Right atrium auricular region (tissue), 2 donors: ENCODE results near the gene CELSR1. TPM values are rescaled to one million over a fixed set of nuclear protein-coding genes. Genes with fewer than 3 reads are reported as not detected.
A peak's percentile ranks its signal among the peaks of the same experiment; 100 is the strongest.

Experiments
- DNase-seq: peaks from one replicate; pipeline ENCODE4 v3.0.0-alpha.2; 2019; ENCODE audit warnings: low spot score
- H3K27ac ChIP-seq, 2 donors: fragments of 200-600 bp; sonication (generic); 1 replicate in 1 of 2; 2 replicates in 1 of 2; pipeline ENCODE4 v1.5.1; 2016 to 2019
- H3K27me3 ChIP-seq, 2 donors: fragments of 200-600 bp; sonication (generic); one replicate each; pipeline versions ENCODE4 v1.5.1 to v1.6.0; 2017 to 2019
- H3K36me3 ChIP-seq: fragments of 200-600 bp; sonication (generic); one replicate; pipeline ENCODE4 v1.5.1; 2016
- H3K4me1 ChIP-seq, 2 donors: fragments of 200-600 bp; sonication (generic); one replicate each; pipeline versions ENCODE4 v1.5.1 to v1.6.0; 2017 to 2019
- H3K4me3 ChIP-seq, 2 donors: fragments of 200-600 bp; sonication (generic); 1 replicate in 1 of 2; 2 replicates in 1 of 2; pipeline ENCODE4 v1.5.1; 2017 to 2019; ENCODE audit warnings: mild to moderate bottlenecking in 1 of 2, moderate library complexity in 1 of 2
- H3K9me3 ChIP-seq, 2 donors: fragments of 200-600 bp; sonication (generic); one replicate each; pipeline ENCODE4 v1.5.1; 2019
- total RNA-seq, 2 donors: library from RNA; depleted of rRNA; stranded (reverse); fragments of >200 nt; gene quantifications; one replicate each; pipeline ENCODE4 v1.1.0, GENCODE V29; 2016
- TF ChIP-seq, protein P1 (sequence below), 2 donors: fragments of 200-600 bp; sonication (generic); IDR thresholded peaks; one replicate each; pipeline ENCODE4 v1.5.1; 2019; ENCODE audit warnings: antibody characterized with exemption in 2 of 2

Gene CELSR1
- total RNA-seq, 2 donors from 2014 or later, result 7.1 to 9.6 TPM

DNA sequence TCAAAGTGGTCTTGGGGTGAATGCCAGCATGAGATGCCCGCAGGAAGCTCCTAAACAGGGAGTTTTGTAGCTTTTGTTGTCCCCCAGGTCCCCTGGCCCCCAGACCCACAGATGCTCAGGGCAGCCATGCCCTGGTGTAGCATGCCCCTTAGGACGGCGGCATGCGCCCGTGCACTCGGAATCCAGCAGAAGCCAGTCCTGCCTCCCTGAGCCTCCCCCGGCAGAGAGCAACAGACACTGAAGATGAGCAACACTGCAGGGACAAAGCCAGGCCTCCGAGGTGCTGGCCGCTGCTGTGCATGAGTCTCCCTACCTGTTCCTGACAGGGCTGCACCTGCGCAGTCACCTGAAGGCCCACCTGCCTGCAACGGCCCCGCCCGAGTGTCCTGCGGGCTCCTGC is 142.8 kb downstream of the CELSR1 start:
- Histone ChIP-seq H3K4me3 (no peak overlapping the region), H3K36me3 (no peaks in the 10 kb centered on the region), H3K9me3 (no peaks in the 10 kb centered on the region), H3K4me1 (peaks cover 0 to 10% of the 10 kb centered on the region in 2 donors), H3K27me3 (no peaks in the 10 kb centered on the region), H3K27ac (no peak overlapping the region)
- TF ChIP-seq, protein P1, sequence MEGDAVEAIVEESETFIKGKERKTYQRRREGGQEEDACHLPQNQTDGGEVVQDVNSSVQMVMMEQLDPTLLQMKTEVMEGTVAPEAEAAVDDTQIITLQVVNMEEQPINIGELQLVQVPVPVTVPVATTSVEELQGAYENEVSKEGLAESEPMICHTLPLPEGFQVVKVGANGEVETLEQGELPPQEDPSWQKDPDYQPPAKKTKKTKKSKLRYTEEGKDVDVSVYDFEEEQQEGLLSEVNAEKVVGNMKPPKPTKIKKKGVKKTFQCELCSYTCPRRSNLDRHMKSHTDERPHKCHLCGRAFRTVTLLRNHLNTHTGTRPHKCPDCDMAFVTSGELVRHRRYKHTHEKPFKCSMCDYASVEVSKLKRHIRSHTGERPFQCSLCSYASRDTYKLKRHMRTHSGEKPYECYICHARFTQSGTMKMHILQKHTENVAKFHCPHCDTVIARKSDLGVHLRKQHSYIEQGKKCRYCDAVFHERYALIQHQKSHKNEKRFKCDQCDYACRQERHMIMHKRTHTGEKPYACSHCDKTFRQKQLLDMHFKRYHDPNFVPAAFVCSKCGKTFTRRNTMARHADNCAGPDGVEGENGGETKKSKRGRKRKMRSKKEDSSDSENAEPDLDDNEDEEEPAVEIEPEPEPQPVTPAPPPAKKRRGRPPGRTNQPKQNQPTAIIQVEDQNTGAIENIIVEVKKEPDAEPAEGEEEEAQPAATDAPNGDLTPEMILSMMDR (IDR thresholded peaks at IDR 0.05), result no peak
- no peak for DNase-seq

DNA sequence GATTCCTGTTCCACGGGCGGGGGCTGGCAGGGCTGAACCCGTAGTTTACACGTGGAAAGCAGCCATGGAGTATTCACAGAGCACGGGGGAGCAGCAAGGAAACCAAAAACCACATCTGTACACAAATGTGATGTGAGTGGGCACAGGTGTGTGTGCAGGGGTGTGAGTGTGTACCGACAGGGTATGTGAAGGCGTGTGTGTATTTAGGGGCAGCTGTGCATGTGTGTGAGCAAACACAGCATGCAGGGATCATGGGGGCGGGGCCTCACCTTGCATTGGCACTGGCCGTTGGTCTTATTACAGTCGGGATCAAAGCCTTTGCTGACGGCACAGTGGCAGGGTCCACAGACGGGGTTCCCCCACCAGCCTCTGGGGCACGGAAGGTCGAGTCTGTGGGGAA is 143.5 kb downstream of the CELSR1 start:
- TF ChIP-seq, protein P1 (IDR thresholded peaks at IDR 0.05), result no peak
- peaks cover 0 to 10% of the 10 kb centered on the region in 2 donors for H3K4me1 ChIP-seq
- H3K36me3 ChIP-seq, result no peaks in the 10 kb centered on the region
- H3K9me3 ChIP-seq, result no peaks in the 10 kb centered on the region
- H3K4me3 ChIP-seq, result no peak overlapping the region
- no peak overlapping the region for H3K27ac ChIP-seq
- H3K27me3 ChIP-seq, result no peaks in the 10 kb centered on the region
- no peak for DNase-seq

DNA sequence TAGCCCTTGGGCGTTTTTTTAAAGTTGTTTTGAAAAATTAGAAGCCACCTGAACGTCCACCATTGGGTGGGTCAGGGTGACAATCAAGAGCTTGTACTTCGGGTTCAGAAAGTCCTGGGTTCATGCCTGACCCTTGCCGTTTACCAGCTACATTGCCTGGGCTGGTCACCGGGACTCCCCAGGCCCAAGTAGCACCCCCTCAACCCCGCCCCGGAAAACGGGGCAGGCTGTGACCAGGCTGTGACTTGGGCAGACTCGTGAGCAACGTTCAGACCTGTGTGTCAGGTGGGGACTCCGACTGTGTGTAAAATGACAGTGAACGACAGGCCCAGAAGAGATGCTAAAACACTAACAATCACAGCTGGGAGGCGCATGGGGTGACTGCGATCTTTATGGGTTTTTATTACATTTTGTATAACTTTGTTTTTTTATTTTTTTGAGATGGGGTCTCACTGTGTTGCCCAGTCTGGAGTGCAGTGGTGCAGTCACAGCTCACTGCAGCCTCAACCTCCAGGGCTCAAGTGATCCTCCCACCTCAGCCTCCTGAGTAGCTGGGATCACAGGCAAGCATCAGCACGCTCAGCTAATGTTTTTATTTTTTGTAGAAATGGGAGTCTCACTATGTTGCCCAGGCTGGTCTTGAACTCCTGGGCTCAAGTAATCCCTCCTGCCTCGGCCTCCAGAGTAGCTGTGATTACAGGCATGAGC is 145.1 kb downstream of the CELSR1 start:
- TF ChIP-seq, protein P1 (IDR thresholded peaks at IDR 0.05), result no peak
- Histone ChIP-seq H3K27me3 (no peaks in the 10 kb centered on the region), H3K27ac (no peak overlapping the region), H3K9me3 (no peaks in the 10 kb centered on the region), H3K4me1 (peaks cover 0 to 10% of the 10 kb centered on the region in 2 donors), H3K36me3 (no peaks in the 10 kb centered on the region), H3K4me3 (no peak overlapping the region)
- no peak for DNase-seq

DNA sequence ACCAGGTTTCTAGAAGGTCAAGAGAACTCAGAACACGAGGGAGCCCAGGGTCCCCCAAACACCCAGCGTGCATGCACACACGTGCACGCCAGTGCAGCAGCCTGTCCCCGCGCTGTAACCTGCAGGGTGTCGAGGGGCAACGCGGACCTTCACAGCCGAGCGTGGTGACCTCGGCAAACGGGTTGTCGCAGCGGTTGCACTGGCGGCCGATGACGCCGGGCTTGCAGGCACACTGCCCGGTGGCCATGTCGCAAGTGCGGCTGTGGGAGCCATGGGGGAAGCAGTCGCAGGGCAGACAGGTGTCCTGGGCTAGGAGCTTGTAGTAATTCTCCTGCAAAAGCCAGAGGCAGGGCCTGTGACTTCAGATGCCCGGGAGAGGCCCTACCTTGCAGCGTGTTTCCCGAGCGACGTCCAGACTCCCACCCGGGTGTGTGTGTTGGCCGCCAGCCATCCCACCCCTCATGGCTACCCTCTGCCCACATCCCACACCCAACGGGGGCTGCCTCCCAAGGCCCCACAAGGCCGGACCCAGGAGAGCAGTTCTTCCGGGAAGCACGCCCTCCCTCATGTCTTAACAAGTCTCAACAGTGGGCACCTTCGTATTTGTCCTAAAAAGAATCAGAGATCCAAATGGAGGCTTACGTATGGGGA is 145.8 kb downstream of the CELSR1 start:
- TF ChIP-seq, protein P1 (IDR thresholded peaks at IDR 0.05), result no peak

DNA sequence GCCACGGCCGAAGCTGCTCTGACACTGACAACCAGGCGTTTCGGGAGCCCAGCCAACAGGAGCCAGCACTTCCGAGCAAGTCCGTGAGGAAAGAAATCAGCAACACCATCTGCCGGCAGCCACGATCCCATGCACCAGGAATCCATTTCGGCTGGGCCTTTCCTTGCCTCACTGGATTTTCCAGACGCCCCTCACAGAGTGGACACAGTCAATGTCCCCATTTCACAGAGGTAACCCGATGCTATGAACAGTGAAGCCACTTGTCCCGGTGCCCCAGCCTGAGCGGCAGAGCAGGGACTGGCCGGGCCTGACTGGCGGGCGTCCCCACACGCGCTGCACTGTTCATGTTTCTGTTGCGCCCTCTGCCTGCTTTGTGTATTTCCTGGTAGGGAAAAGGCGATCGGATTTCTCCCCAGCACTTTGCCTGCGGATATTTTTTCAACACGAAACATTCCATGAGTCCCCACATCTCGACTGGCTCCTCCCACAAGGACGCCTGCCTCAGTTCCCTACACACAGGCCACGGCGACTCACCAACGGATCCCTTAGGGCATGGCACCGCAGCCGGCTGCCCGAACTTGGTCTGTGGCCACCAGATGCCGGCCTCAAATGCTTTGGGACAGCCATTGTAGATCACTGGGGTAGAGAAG is 146.6 kb downstream of the CELSR1 start:
- H3K27ac ChIP-seq, result peak overlapping the region; percentile 18 to 46
- no peak for DNase-seq
- TF ChIP-seq, protein P1 (IDR thresholded peaks at IDR 0.05), result peak; percentile 20 to 62
- H3K4me1 ChIP-seq, result peaks cover 0 to 10% of the 10 kb centered on the region in 2 donors
- H3K4me3 ChIP-seq, result peak overlapping the region in 1 of 2 donors; percentile 4
- no peaks in the 10 kb centered on the region for H3K36me3 ChIP-seq
- H3K9me3 ChIP-seq, result no peaks in the 10 kb centered on the region
- H3K27me3 ChIP-seq, result no peaks in the 10 kb centered on the region

More for the DNA sequence above, 145.8 kb downstream of the CELSR1 start:
- Histone ChIP-seq H3K9me3 (no peaks in the 10 kb centered on the region), H3K4me1 (peaks cover 0 to 10% of the 10 kb centered on the region in 2 donors), H3K27ac (no peak overlapping the region), H3K36me3 (no peaks in the 10 kb centered on the region), H3K4me3 (no peak overlapping the region), H3K27me3 (no peaks in the 10 kb centered on the region)
- no peak for DNase-seq
